Measurements from ENCODE around the gene CRTC1. TPM values are rescaled to one million over a fixed set of nuclear protein-coding genes. Genes with fewer than 3 reads are reported as not detected.

The CRTC1 gene
- total RNA-seq, 1 experiment from 2014 or later = 19.0 TPM

DNA sequence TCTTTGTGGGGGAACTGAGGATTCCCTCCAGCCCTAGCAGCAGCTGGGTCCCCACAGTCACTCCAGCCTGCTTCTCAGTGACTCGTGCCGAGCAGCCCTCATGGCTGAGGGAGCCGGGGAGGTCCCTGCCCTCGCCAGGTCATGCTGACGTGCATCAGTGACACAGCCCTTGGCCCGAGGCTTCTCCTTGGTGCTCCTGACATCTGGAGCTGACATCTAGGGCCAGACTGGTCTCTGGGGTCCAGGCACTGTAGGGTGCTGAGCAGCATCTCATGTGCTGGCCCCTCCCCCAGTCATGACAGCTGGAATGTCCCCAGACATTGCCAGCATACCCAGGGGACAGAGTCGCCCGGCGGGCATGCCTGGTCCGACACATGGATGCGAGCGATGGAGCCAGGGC, 93.3 kb downstream of the CRTC1 start:
- Histone ChIP-seq H3K27me3 (ENCODE audit: insufficient read depth, low read length) (peaks cover 64% of the 10 kb centered on the region), H3K79me1 (ENCODE audit: insufficient read depth, low read depth, low read length, poor library complexity, severe bottlenecking) (no peaks in the 10 kb centered on the region), H4K91ac (ENCODE audit: insufficient read length, low read depth, low read length) (no peak overlapping the region), H3K18ac (ENCODE audit: insufficient read length, low read depth, low read length) (no peak overlapping the region), H2BK15ac (ENCODE audit: low read depth, low read length) (no peak overlapping the region), H2AFZ (ENCODE audit: low read length) (no peak overlapping the region), H4K20me1 (ENCODE audit: control insufficient read depth, insufficient read depth, insufficient read length) (no peaks in the 10 kb centered on the region), H3K23ac (ENCODE audit: insufficient read length, low read depth, low read length) (no peak overlapping the region), H3K4me2 (ENCODE audit: insufficient read depth, insufficient read length, low read length) (no peak overlapping the region), H3K4me1 (ENCODE audit: insufficient read depth, low read length) (no peaks in the 10 kb centered on the region), H3K79me2 (ENCODE audit: insufficient read depth, low read length) (no peaks in the 10 kb centered on the region), H3K14ac (ENCODE audit: insufficient read depth, low read length) (no peak overlapping the region; the same call in 1 of the 2 replicates), H2BK20ac (ENCODE audit: low read depth, low read length, poor library complexity, severe bottlenecking) (no peak overlapping the region), H3K23me2 (ENCODE audit: insufficient read length, low read depth, low read length, poor library complexity, severe bottlenecking) (no peaks in the 10 kb centered on the region), H4K5ac (ENCODE audit: insufficient read length, low read depth, low read length) (no peak overlapping the region), H2BK12ac (ENCODE audit: insufficient read length, low read depth, low read length) (no peak overlapping the region), H4K8ac (replicated peaks; ENCODE audit: insufficient read length, low read depth, low read length) (no peak overlapping the region), H3K9me3 (ENCODE audit: control insufficient read depth, low read depth, low read length) (no peaks in the 10 kb centered on the region), H3K56ac (ENCODE audit: insufficient read length, low read depth, low read length) (no peak overlapping the region), H2AK5ac (ENCODE audit: insufficient read length, low read length) (no peak overlapping the region), H3K27ac (ENCODE audit: insufficient read length, low read depth, low read length) (no peak overlapping the region), H3K4ac (ENCODE audit: low read depth, low read length) (no peak overlapping the region), H2BK5ac (ENCODE audit: insufficient read length, low read length) (no peak overlapping the region), H3T11ph (ENCODE audit: low read length) (no peak overlapping the region), H2BK120ac (ENCODE audit: low read depth, low read length, poor library complexity, severe bottlenecking) (no peak overlapping the region), H3K9ac (ENCODE audit: extremely low read depth, insufficient read length, low read length) (no peak overlapping the region)
- H3K36me3 Mint-ChIP-seq (ENCODE audit: insufficient read depth in 1 of 3, low read depth in 3 of 3) = no peaks in the 10 kb centered on the region
- H3K27me3 Mint-ChIP-seq (ENCODE audit: low read depth) = peaks cover 96% of the 10 kb centered on the region
- DNase-seq = no peak
- H3K9me3 Mint-ChIP-seq = no peaks in the 10 kb centered on the region
- no peak overlapping the region for H3K27ac Mint-ChIP-seq
- WGBS (ENCODE audit: extremely low coverage, insufficient read length, low lambda C conversion rate) = no CpG with 5 or more reads among the region's 12 CpGs
- no peak for TF ChIP-seq CTCF (conservative IDR thresholded peaks at IDR 0.05)
- H3K4me1 Mint-ChIP-seq = peaks cover 2 to 9% of the 10 kb centered on the region in 2 experiments; a peak in 1 of 4 replicates
- H3K4me3 Mint-ChIP-seq = no peak overlapping the region; a peak in 1 of 5 replicates

All from H9 (cell line).